Measurements from ENCODE around the gene MGAT5B. TPM values are rescaled to one million over a fixed set of nuclear protein-coding genes. Genes with fewer than 3 reads are reported as not detected.
A peak's percentile ranks its signal among the peaks of the same experiment; 100 is the strongest.

Gene MGAT5B
- total and polyA plus RNA-seq, 2 experiments from 2014 or later, result 1.6 to 10.0 TPM

DNA sequence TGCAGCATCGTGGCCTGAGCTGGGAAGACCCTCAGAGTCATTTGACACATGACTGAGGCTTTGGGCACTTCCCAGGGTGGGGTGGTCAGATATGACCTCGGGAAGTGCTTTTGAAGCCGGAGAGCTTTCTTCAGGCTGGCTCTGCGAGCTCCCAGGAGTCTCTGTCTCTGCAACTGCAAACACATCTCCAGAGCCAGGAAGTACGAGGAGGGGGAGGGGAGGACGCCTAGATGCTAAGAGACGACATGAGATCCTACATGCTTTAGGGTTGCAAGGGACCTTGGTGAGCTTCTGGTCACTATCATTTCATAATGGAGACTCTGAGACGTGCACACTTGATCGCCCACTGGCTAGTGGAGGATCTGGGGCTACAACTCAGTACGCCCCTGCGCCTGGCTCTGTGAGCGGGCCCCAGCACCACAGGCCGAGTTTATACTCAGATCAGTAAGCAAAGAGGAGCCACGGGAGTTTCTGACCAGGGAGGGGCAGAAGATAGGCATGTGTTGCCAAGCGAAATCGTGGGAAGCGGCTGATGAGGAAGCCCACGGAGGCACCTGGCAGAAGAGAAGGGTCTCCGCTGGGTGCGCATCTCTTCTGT, 527 bp upstream of the MGAT5B start:
- no peak overlapping the region for H3K27ac Mint-ChIP-seq
- H3K4me1 Mint-ChIP-seq, result peaks cover 12% of the 10 kb centered on the region
- H3K27me3 Mint-ChIP-seq (ENCODE audit: insufficient read depth, low read depth, poor library complexity), result peaks cover 22% of the 10 kb centered on the region
- H3K4me1 ChIP-seq (ENCODE audit: insufficient read depth), result peaks cover 12% of the 10 kb centered on the region; the same call in 1 of the 2 replicates
- no peaks in the 10 kb centered on the region for H3K9me2 ChIP-seq (ENCODE audit: insufficient read depth)
- peak overlapping the region; percentile 64 for H3K4me3 ChIP-seq
- DNase-seq (ENCODE audit: low spot score), result peak; percentile 76
- no peaks in the 10 kb centered on the region for H3F3A ChIP-seq (replicated peaks; ENCODE audit: low read depth)
- H3K4me2 ChIP-seq, result peak overlapping the region; percentile 90
- TF ChIP-seq, protein P1, sequence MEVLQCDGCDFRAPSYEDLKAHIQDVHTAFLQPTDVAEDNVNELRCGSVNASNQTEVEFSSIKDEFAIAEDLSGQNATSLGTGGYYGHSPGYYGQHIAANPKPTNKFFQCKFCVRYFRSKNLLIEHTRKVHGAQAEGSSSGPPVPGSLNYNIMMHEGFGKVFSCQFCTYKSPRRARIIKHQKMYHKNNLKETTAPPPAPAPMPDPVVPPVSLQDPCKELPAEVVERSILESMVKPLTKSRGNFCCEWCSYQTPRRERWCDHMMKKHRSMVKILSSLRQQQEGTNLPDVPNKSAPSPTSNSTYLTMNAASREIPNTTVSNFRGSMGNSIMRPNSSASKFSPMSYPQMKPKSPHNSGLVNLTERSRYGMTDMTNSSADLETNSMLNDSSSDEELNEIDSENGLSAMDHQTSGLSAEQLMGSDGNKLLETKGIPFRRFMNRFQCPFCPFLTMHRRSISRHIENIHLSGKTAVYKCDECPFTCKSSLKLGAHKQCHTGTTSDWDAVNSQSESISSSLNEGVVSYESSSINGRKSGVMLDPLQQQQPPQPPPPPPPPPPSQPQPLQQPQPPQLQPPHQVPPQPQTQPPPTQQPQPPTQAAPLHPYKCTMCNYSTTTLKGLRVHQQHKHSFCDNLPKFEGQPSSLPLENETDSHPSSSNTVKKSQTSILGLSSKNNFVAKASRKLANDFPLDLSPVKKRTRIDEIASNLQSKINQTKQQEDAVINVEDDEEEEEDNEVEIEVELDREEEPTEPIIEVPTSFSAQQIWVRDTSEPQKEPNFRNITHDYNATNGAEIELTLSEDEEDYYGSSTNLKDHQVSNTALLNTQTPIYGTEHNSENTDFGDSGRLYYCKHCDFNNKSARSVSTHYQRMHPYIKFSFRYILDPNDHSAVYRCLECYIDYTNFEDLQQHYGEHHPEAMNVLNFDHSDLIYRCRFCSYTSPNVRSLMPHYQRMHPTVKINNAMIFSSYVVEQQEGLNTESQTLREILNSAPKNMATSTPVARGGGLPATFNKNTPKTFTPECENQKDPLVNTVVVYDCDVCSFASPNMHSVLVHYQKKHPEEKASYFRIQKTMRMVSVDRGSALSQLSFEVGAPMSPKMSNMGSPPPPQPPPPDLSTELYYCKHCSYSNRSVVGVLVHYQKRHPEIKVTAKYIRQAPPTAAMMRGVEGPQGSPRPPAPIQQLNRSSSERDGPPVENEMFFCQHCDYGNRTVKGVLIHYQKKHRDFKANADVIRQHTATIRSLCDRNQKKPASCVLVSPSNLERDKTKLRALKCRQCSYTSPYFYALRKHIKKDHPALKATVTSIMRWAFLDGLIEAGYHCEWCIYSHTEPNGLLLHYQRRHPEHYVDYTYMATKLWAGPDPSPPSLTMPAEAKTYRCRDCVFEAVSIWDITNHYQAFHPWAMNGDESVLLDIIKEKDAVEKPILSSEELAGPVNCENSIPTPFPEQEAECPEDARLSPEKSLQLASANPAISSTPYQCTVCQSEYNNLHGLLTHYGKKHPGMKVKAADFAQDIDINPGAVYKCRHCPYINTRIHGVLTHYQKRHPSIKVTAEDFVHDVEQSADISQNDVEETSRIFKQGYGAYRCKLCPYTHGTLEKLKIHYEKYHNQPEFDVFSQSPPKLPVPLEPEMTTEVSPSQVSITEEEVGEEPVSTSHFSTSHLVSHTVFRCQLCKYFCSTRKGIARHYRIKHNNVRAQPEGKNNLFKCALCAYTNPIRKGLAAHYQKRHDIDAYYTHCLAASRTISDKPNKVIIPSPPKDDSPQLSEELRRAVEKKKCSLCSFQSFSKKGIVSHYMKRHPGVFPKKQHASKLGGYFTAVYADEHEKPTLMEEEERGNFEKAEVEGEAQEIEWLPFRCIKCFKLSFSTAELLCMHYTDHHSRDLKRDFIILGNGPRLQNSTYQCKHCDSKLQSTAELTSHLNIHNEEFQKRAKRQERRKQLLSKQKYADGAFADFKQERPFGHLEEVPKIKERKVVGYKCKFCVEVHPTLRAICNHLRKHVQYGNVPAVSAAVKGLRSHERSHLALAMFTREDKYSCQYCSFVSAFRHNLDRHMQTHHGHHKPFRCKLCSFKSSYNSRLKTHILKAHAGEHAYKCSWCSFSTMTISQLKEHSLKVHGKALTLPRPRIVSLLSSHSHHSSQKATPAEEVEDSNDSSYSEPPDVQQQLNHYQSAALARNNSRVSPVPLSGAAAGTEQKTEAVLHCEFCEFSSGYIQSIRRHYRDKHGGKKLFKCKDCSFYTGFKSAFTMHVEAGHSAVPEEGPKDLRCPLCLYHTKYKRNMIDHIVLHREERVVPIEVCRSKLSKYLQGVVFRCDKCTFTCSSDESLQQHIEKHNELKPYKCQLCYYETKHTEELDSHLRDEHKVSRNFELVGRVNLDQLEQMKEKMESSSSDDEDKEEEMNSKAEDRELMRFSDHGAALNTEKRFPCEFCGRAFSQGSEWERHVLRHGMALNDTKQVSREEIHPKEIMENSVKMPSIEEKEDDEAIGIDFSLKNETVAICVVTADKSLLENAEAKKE (CRISPR knock-in tag; IDR thresholded peaks at IDR 0.05), result no peak
- H3K4me3 Mint-ChIP-seq, result peak overlapping the region; percentile 81
- no peaks in the 10 kb centered on the region for H3K36me3 ChIP-seq (ENCODE audit: insufficient read depth)
- H3K27ac ChIP-seq (ENCODE audit: low read depth), result no peak overlapping the region
- H3K79me2 ChIP-seq (replicated peaks; ENCODE audit: insufficient read depth), result no peaks in the 10 kb centered on the region
- no peaks in the 10 kb centered on the region for H3K36me3 Mint-ChIP-seq (ENCODE audit: low read depth)
- ATAC-seq, result peak; percentile 5
- H3K27me3 ChIP-seq (ENCODE audit: insufficient read depth), result peaks cover 28% of the 10 kb centered on the region
- no peaks in the 10 kb centered on the region for H3K9me3 Mint-ChIP-seq
- H4K20me1 ChIP-seq (replicated peaks; ENCODE audit: insufficient read depth), result 0 out of 2 replicates have a peak, but pooled peaks cover 7% of the 10 kb centered on the region
- peak overlapping the region; percentile 98 for H2AFZ ChIP-seq

DNA sequence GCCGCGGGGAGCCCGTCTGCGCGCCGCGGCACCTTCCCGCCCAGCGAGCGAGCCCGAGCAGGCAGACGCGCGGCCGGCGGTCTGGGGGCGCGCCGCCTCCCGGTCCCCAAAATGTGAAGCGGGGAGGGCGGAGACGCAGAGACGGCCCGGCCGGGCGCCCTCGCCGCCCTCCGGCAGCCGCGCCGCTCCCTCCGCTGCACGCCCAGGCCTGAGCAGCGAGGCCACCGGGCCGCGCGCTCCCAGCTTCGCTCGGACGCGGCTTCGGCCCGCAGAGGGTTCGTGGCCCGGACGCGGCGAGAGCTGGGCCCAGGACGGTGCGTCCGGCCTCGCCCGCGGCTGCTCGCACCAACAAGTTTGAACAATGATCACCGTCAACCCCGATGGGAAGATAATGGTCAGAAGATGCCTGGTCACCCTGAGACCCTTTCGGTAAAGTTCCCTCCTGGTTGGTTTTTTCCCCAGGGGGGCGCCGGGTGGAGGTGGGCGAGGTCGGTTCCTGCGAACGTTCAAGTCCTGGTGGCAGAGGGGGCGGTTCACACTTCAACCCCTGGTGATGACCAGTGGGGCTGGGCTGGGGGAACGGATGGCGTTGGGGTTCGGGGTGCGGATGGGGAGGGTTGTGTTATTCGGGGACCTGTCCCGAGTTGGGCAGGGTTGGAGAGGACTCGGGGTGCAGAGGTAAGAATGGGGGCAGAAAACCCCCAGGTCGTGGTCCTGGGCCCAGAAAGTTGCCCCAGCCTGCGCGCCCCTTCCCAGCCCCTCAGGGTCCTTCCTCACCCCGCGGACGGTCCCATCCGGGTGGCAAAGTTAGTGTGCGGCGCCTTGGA, 678 bp downstream of the MGAT5B start:
- ATAC-seq, result peak; percentile 7
- Histone ChIP-seq H2AFZ (peak overlapping the region; percentile 90), H3K36me3 (ENCODE audit: insufficient read depth) (no peaks in the 10 kb centered on the region), H3K4me1 (ENCODE audit: insufficient read depth) (peaks cover 12% of the 10 kb centered on the region; the same call in 1 of the 2 replicates), H3K4me3 (peak overlapping the region; percentile 68), H4K20me1 (replicated peaks; ENCODE audit: insufficient read depth) (0 out of 2 replicates have a peak, but pooled peaks cover 7% of the 10 kb centered on the region), H3K9me2 (ENCODE audit: insufficient read depth) (no peaks in the 10 kb centered on the region), H3F3A (replicated peaks; ENCODE audit: low read depth) (no peaks in the 10 kb centered on the region), H3K27me3 (ENCODE audit: insufficient read depth) (peaks cover 28% of the 10 kb centered on the region), H3K4me2 (peak overlapping the region; percentile 86), H3K79me2 (replicated peaks; ENCODE audit: insufficient read depth) (no peaks in the 10 kb centered on the region), H3K27ac (ENCODE audit: low read depth) (no peak overlapping the region)
- Mint-ChIP-seq H3K4me1 (peaks cover 12% of the 10 kb centered on the region), H3K36me3 (ENCODE audit: low read depth) (no peaks in the 10 kb centered on the region), H3K4me3 (peak overlapping the region; percentile 74), H3K27me3 (ENCODE audit: insufficient read depth, low read depth, poor library complexity) (peaks cover 20% of the 10 kb centered on the region), H3K9me3 (no peaks in the 10 kb centered on the region), H3K27ac (no peak overlapping the region)
- peak; percentile 50 for DNase-seq (ENCODE audit: low spot score)
- TF ChIP-seq NANOG (IDR thresholded peaks at IDR 0.05; ENCODE audit: borderline replicate concordance), result no peak
- TF ChIP-seq JUNB (IDR thresholded peaks at IDR 0.05; ENCODE audit: unreplicated experiment), result no peak
- TF ChIP-seq, protein P2, sequence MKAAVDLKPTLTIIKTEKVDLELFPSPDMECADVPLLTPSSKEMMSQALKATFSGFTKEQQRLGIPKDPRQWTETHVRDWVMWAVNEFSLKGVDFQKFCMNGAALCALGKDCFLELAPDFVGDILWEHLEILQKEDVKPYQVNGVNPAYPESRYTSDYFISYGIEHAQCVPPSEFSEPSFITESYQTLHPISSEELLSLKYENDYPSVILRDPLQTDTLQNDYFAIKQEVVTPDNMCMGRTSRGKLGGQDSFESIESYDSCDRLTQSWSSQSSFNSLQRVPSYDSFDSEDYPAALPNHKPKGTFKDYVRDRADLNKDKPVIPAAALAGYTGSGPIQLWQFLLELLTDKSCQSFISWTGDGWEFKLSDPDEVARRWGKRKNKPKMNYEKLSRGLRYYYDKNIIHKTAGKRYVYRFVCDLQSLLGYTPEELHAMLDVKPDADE (IDR thresholded peaks at IDR 0.05), result no peak
- TF ChIP-seq, protein P3, sequence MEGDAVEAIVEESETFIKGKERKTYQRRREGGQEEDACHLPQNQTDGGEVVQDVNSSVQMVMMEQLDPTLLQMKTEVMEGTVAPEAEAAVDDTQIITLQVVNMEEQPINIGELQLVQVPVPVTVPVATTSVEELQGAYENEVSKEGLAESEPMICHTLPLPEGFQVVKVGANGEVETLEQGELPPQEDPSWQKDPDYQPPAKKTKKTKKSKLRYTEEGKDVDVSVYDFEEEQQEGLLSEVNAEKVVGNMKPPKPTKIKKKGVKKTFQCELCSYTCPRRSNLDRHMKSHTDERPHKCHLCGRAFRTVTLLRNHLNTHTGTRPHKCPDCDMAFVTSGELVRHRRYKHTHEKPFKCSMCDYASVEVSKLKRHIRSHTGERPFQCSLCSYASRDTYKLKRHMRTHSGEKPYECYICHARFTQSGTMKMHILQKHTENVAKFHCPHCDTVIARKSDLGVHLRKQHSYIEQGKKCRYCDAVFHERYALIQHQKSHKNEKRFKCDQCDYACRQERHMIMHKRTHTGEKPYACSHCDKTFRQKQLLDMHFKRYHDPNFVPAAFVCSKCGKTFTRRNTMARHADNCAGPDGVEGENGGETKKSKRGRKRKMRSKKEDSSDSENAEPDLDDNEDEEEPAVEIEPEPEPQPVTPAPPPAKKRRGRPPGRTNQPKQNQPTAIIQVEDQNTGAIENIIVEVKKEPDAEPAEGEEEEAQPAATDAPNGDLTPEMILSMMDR (conservative IDR thresholded peaks at IDR 0.05; ENCODE audit: low read depth in 2 of 2), result no peak
- TF ChIP-seq STAT1 (IDR thresholded peaks at IDR 0.05; ENCODE audit: unreplicated experiment), result no peak
- no peak for TF ChIP-seq ZNF114 (CRISPR knock-in tag; IDR thresholded peaks at IDR 0.05)
